Spleen (tissue), 11 donors: Measurements from ENCODE around the gene HSP90AB1. TPM values are rescaled to one million over a fixed set of nuclear protein-coding genes. Genes with fewer than 3 reads are reported as not detected.

Experiments used
- DNase-seq: peaks from one replicate; pipeline ENCODE4 v3.0.0-alpha.2; 2020
- H3K27ac ChIP-seq, 8 donors: fragments of 200-600 bp; sonication (generic) in 7 of 8; 1 replicate in 4 of 8; 2 replicates in 4 of 8; pipeline versions ENCODE4 v1.5.0 to v1.8.0; 2016 to 2021; ENCODE audit warnings: inconsistent platforms in 4 of 8, mild to moderate bottlenecking in 4 of 8, moderate library complexity in 1 of 8
- H3K27me3 ChIP-seq, 7 donors: fragments of 200-600 bp; sonication (generic) in 6 of 7; replicated peaks in 1 of 7; 1 replicate in 4 of 7; 2 replicates in 3 of 7; pipeline versions ENCODE4 v1.5.0 to v1.8.0; 2016 to 2021; ENCODE audit warnings: inconsistent platforms in 3 of 7, mild to moderate bottlenecking in 1 of 7
- H3K36me3 ChIP-seq, 6 donors: fragments of 200-600 bp; sonication (generic) in 5 of 6; 1 replicate in 4 of 6; 2 replicates in 2 of 6; pipeline versions ENCODE4 v1.5.0 to v1.8.0; 2016 to 2021; ENCODE audit warnings: inconsistent platforms in 2 of 6
- H3K4me1 ChIP-seq, 6 donors: fragments of 200-600 bp; sonication (generic) in 5 of 6; 1 replicate in 3 of 6; 2 replicates in 3 of 6; pipeline versions ENCODE4 v1.5.0 to v1.8.0; 2016 to 2021; ENCODE audit warnings: inconsistent platforms in 3 of 6
- H3K4me3 ChIP-seq, 8 donors: fragments of 200-600 bp; sonication (generic) in 7 of 8; 1 replicate in 4 of 8; 2 replicates in 4 of 8; pipeline versions ENCODE4 v1.5.0 to v1.8.0; 2016 to 2021; ENCODE audit warnings: inconsistent platforms in 4 of 8, mild to moderate bottlenecking in 4 of 8, moderate library complexity in 2 of 8
- H3K9me3 ChIP-seq, 8 donors: fragments of 200-600 bp; sonication (generic) in 7 of 8; 1 replicate in 4 of 8; 2 replicates in 4 of 8; pipeline versions ENCODE4 v1.5.0 to v1.8.0; 2016 to 2021; ENCODE audit warnings: inconsistent platforms in 4 of 8
- POLR2A ChIP-seq, 3 donors: fragments of 450-650 bp; IDR thresholded peaks; one replicate each; pipeline ENCODE4 v1.5.1; 2017; ENCODE audit warnings: antibody characterized with exemption in 3 of 3, mild to moderate bottlenecking in 1 of 3
- POLR2AphosphoS5 ChIP-seq, 3 donors: sonication (generic); formaldehyde crosslinking; IDR thresholded peaks; one replicate each; pipeline ENCODE4 v1.5.1; 2017; ENCODE audit warnings: antibody characterized with exemption in 3 of 3
- WGBS, 5 donors: extraction: QIAGEN DNeasy Blood & Tissue Kit in 3 of 5; methylation state at CpG; one replicate each; pipeline versions ENCODE4 v1.1.5 to v1.1.7; 2013 to 2018; 5-methylcytosine and 5-hydroxymethylcytosine counted together
- intact Hi-C: fragments of 100-400 bp; cut with DNase I; formaldehyde crosslinking; loops from one replicate; pipeline ENCODE4 v1.15.0; 2023; ENCODE audit warnings: low total_unique reads
- polyA plus RNA-seq, 3 donors: library from polyadenylated mRNA; stranded (reverse); fragments of 200-250 nt; gene quantifications; one replicate each; pipeline ENCODE4 v1.2.1, GENCODE V29; 2013
- total RNA-seq, 7 donors: library from RNA; depleted of rRNA in 3 of 7; stranded (reverse); fragments of >200 nt in 3 of 7; fragmentation: NEBNext Ultra II Directional in 4 of 7; extraction: Animal tissue kit (Norgen Biotek cat#: 25700) in 4 of 7; gene quantifications; one replicate each; pipeline versions ENCODE4 v1.1.0 to v1.2.1, GENCODE V29; 2016 to 2021
- TF ChIP-seq, protein P1 (sequence below), 11 experiments: fragments of 200-600 bp in 7 of 11; fragments of 450-650 bp in 4 of 11; sonication (generic) in 4 of 11; IDR thresholded peaks in 8 of 11; conservative IDR thresholded peaks in 3 of 11; 1 replicate in 7 of 11; 2 replicates in 4 of 11; pipeline versions ENCODE4 v1.4.0 to v1.8.0; 2016 to 2021; ENCODE audit warnings: antibody characterized with exemption in 11 of 11, inconsistent platforms in 4 of 11, mild to moderate bottlenecking in 1 of 11
- donor health status: healthy with polysubstance abuse.
- donor health status: DM: no; HTN: no; CAD: no; lungs with moderate emphysema.
- donor health status: DM: no; HTN: no; CAD: no.
- donor health status: Bipolar disorder and iron deficiency.
- donor health status: healthy.
- donor health status: DM: no; HTN: no; CAD: no.
- donor health status: DM: yes; HTN: yes; CAD: no.

The HSP90AB1 gene
- total and polyA plus RNA-seq, 10 donors, result 196 to 546 (median 386) TPM

- peak; percentile 17 for DNase-seq
- intact Hi-C loops, result no loop called here
- Histone ChIP-seq H3K9me3 (no peaks in the 10 kb centered on the region), H3K36me3 (no peaks in the 10 kb centered on the region), H3K27me3 (peaks cover 0 to 95% (median 63%) of the 10 kb centered on the region in 7 donors), H3K27ac (no peak overlapping the region), H3K4me1 (peaks cover 0 to 47% (median 27%) of the 10 kb centered on the region in 6 donors), H3K4me3 (no peak overlapping the region)
- TF ChIP-seq POLR2AphosphoS5 (IDR thresholded peaks at IDR 0.05), result no peak
- TF ChIP-seq, protein P1, sequence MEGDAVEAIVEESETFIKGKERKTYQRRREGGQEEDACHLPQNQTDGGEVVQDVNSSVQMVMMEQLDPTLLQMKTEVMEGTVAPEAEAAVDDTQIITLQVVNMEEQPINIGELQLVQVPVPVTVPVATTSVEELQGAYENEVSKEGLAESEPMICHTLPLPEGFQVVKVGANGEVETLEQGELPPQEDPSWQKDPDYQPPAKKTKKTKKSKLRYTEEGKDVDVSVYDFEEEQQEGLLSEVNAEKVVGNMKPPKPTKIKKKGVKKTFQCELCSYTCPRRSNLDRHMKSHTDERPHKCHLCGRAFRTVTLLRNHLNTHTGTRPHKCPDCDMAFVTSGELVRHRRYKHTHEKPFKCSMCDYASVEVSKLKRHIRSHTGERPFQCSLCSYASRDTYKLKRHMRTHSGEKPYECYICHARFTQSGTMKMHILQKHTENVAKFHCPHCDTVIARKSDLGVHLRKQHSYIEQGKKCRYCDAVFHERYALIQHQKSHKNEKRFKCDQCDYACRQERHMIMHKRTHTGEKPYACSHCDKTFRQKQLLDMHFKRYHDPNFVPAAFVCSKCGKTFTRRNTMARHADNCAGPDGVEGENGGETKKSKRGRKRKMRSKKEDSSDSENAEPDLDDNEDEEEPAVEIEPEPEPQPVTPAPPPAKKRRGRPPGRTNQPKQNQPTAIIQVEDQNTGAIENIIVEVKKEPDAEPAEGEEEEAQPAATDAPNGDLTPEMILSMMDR (IDR thresholded peaks at IDR 0.05 in 8 of 11, conservative IDR thresholded peaks at IDR 0.05 in 3 of 11), result no peak
- no peak for TF ChIP-seq POLR2A (IDR thresholded peaks at IDR 0.05)
- 81 to 93% (median 84%) methylated on average over 3 of the region's 3 CpGs for WGBS, 5 donors
Measured at GRCh38 chr6:44272529-44272928, 25.6 kb downstream of the HSP90AB1 start.

GRCh38 chr6:44272999-44273566 is 26.2 kb downstream of the HSP90AB1 start:
- Histone ChIP-seq H3K9me3 (no peaks in the 10 kb centered on the region), H3K4me3 (no peak overlapping the region), H3K4me1 (peaks cover 0 to 42% (median 25%) of the 10 kb centered on the region in 6 donors), H3K27me3 (peaks cover 0 to 100% (median 65%) of the 10 kb centered on the region in 7 donors), H3K36me3 (no peaks in the 10 kb centered on the region), H3K27ac (no peak overlapping the region)
- WGBS, 5 donors, result 86 to 95% (median 90%) methylated on average over 15 to 23 of the region's 23 CpGs
- DNase-seq, result peak; percentile 56
- TF ChIP-seq, protein P1 (IDR thresholded peaks at IDR 0.05 in 8 of 11, conservative IDR thresholded peaks at IDR 0.05 in 3 of 11), result no peak
- no peak for TF ChIP-seq POLR2A (IDR thresholded peaks at IDR 0.05)
- TF ChIP-seq POLR2AphosphoS5 (IDR thresholded peaks at IDR 0.05), result no peak
- intact Hi-C loops, result no loop called here

GRCh38 chr6:44273617-44274016 is 26.7 kb downstream of the HSP90AB1 start:
- DNase-seq, result no peak
- intact Hi-C loops, result no loop called here
- peaks cover 0 to 41% (median 25%) of the 10 kb centered on the region in 6 donors for H3K4me1 ChIP-seq
- WGBS, 5 donors, result 60 to 87% (median 75%) methylated on average over 1 of the region's 1 CpG
- H3K27ac ChIP-seq, result no peak overlapping the region
- H3K27me3 ChIP-seq, result peaks cover 0 to 99% (median 65%) of the 10 kb centered on the region in 7 donors
- H3K36me3 ChIP-seq, result no peaks in the 10 kb centered on the region
- TF ChIP-seq POLR2AphosphoS5 (IDR thresholded peaks at IDR 0.05), result no peak
- TF ChIP-seq, protein P1 (IDR thresholded peaks at IDR 0.05 in 8 of 11, conservative IDR thresholded peaks at IDR 0.05 in 3 of 11), result no peak
- no peak for TF ChIP-seq POLR2A (IDR thresholded peaks at IDR 0.05)
- no peak overlapping the region for H3K4me3 ChIP-seq
- H3K9me3 ChIP-seq, result no peaks in the 10 kb centered on the region

- peak overlapping the region in 4 of 8 donors; percentile 13 to 61 (median 29) for H3K4me3 ChIP-seq
- peaks cover 0 to 92% (median 56%) of the 10 kb centered on the region in 7 donors for H3K27me3 ChIP-seq
- H3K4me1 ChIP-seq, result peaks cover 0 to 27% (median 13%) of the 10 kb centered on the region in 6 donors
- no peaks in the 10 kb centered on the region for H3K9me3 ChIP-seq
- H3K27ac ChIP-seq, result no peak overlapping the region
- intact Hi-C loops, result no loop called here
- peak; percentile 67 for DNase-seq
- no peaks in the 10 kb centered on the region for H3K36me3 ChIP-seq
- no peak for TF ChIP-seq POLR2A (IDR thresholded peaks at IDR 0.05)
- no peak for TF ChIP-seq POLR2AphosphoS5 (IDR thresholded peaks at IDR 0.05)
- TF ChIP-seq, protein P1 (IDR thresholded peaks at IDR 0.05 in 8 of 11, conservative IDR thresholded peaks at IDR 0.05 in 3 of 11), result no peak
- WGBS, 5 donors, result 74 to 91% (median 83%) methylated on average over 48 to 59 of the region's 59 CpGs
Measured at GRCh38 chr6:44275271-44275748, 28.4 kb downstream of the HSP90AB1 start.
